EH (cell line): ENCODE results near the gene TMEM176B.
"Not testable (repeated sequence)": the region's sequence is repeated elsewhere in the genome, so short reads cannot be mapped to it uniquely, and the experiment has no call there.

Experiments used
- DNase-seq: peaks from one replicate; pipeline ENCODE4 v3.0.0-alpha.2; 2015; ENCODE audit warnings: low read depth

Gene TMEM176B

DNA sequence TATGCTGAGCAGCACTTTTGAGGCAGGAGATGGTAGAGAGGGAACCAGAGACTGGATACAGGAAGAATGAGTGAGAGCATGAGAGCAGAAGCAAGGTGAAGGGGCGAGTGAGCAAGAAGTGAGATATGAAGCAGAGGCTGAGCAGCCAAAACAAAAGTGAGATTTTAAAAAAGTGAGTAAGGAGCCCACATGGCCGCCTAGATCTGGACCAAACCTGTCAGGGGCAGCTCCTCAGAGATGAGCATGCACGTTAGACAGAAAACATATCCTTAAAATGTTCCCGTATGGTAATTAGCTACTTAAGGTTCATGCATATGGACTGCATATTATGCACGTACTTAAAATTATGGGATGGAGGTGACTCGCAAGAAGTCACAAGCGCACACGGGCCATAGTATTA is 22.9 kb upstream of the TMEM176B start:
- no peak for DNase-seq

DNA sequence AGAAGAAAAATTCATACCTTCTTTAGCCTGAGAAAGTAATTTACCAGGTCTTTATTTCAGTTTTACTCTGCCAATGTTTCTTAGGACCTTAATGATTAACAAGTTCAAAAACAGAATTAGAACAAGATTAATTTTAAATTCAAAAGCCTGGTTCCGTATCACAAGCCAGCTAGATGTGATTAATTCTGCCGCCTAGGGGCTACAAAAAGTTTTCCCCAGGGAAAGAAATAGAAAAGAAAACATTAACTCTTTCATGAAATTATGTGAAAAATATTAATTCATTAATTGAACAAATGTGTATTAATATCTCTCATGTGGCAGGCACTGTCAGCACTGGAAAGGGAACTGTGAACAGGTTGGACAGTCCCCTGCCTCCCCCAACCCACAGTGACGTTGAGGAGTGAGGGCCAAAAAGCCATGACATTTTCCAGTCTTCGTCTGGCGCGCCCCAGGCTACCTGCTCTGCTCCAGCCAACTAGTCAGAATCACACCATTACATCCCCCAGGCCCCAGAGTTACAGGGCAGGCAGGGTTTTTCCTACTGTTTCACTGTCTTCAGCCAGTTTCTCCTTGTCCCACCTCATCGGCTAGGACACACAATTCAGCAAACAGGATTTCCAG is 20.5 kb upstream of the TMEM176B start:
- no peak for DNase-seq

DNA sequence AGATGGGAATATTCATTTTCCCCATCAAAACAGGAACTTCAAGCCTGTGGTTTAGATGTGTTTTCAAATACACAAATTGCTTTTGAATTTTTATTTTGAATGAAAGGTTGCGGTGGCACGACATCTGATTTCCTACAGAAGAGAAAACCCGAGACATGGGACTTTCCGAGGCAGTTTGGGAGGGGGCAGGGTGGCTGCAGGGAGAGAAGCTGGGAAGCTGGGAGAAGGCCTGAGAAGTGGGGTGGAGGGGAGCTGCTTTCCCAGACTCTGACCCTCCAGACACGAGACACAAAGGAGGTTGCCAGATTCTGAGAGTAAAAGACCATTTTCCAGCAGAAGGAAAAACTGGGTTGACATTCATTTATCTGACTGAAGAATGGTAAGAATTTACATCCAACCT is 20.0 kb upstream of the TMEM176B start:
- no peak for DNase-seq

DNA sequence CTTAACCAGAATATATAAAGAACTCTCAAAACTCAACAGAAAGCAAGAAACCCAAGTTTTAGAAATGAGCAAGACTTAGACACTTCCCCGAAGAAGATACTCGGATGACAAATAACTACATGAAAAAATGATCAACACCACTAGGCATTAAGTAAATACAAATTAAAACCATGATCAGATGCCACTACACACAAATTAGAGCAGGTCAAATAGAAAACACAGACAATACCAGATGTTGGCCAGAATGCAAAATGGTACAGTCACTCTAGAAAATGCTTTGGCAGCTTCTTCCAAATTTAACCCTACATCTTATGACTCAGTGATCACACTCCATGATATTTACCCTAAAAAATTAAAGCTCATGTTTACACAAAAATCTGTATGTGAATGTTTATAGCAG is 18.8 kb upstream of the TMEM176B start:
- no peak for DNase-seq

DNA sequence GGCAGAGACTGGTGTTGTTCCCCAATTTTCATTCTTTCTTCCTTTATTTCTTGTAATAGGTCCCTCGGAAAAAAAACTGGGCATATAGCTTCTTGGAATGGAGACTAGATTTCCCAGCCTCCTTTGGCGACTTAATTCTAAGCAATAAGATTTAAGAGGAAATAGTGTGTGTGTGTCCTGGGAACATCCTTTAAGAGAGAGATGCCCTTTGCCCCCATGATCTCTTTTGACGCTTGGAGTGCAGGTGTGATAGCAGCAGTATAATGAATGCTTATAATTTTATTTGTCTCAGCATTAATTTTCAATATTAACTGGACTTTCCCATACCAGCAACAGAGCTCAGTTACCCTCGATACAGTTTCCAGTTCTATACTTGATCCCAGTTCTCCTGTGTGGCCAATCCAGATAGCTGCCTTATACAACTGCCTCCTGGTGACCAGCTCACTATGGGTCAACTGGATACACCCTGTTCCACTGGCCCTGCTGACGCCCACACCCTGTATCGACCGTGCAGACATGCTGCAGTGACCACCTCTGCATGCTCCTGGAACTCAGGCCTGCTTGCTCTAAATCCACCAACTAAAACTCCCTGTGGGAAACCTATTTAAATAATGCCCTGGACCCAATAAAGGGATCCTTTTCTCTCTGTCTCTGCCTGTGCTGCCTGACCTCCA is 14.3 kb upstream of the TMEM176B start:
- DNase-seq: no peak

DNA sequence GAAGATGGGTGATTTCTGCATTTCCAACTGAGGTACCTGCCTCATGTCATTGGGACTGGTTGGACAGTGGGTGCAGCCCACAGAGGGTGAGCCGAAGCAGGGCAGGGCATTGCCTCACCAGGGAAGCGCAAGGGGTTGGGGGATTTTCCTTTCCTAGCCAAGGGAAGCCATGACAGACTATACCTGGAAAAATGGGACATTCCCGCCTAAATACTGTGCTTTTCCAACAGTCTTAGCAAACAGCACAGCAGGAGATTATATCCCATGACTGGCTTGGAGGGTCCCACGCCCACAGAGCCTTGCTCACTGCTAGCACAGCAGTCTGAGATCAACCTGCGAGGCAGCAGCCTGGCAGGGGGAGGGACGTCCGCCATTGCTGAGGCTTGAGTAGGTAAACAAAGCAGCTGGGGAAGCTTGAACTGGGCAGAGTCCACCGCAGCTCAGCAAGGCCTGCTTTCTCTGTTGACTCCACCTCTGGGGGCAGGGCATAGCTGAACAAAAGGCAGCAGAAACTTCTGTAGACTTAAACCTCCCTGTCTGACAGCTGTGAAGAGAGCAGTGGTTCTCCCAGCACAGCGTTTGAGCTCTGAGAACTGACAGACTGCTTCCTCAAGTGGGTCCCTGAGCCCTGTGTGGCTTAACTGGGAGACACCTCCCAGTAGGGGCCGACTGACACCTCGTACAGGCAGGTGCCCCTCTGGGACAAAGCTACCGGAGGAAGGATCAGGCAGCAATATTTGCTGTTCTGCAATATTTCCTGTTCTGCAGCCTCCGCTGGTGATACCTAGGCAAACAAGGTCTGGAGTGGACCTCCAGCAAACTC is 7.7 kb upstream of the TMEM176B start:
- DNase-seq: not testable (repeated sequence)

DNA sequence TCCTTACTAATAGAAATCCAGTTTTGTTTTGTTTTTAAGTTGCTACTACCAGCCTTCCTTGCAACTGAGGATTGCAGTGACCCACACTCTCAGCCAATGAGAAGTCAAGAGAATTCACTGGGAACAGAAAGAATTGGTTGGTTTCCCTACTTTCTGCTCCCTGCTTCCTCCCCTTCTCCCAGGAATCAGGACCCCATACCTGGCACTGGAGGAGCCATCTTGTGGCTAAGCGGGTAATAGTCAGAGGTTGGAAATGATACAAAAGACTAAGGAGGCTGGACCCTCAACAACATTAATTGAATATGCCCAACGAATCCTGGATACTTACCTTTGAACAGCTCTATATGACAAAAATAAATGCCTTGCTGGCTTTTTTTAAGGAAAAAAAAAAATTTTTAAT is 6.7 kb upstream of the TMEM176B start:
- DNase-seq: no peak

DNA sequence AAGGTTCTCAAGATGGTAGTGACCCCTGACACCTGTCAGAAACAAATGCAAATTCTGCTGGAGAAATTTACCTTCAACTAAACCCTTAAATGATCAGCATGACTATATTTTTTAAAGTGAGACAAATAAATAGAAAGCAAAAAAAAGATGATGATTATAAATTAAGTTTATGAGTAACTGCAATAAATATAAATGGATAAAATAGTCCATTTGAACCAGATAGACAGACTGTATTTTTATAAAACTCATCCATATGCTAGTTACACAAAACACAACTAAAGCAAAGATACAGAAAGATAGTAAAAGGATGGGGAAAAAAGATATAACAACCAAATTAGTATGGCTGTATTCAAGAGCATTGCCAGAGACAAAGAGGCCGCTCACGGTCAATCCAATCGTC is 6.3 kb upstream of the TMEM176B start:
- DNase-seq: no peak

DNA sequence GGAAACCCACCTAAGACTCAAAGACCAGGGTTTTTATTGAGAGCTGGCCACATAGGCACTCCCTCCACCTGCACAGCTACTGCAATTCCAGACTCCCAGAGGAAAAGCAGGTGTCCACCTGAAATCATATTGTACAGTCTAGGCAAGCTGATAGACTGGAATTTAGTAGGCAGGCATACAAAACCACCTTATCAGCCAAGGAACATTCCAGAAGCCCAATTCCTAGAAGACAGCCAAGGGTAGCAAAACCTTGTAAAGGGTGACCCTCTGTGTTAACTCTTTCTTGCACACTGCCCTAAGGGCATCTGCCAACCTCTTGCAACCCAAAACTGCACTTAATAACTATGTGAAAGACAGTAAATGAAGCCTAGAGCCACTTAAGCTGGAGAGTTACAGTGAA is 5.7 kb upstream of the TMEM176B start:
- DNase-seq: no peak

DNA sequence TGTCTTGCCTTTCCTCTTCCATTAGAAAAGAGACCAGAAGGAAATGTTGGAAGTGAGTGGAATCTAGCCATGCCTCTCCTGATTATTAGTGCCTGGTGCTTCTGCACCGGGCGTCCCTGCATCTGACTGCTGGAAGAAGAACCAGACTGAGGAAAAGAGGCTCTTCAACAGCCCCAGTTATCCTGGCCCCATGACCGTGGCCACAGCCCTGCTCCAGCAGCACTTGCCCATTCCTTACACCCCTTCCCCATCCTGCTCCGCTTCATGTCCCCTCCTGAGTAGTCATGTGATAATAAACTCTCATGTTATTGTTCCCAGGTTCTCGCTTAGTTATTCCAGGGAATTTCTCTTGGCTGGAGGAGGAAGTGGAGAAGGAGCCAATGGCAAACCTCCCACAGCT is 4.6 kb upstream of the TMEM176B start:
- no peak for DNase-seq

DNA sequence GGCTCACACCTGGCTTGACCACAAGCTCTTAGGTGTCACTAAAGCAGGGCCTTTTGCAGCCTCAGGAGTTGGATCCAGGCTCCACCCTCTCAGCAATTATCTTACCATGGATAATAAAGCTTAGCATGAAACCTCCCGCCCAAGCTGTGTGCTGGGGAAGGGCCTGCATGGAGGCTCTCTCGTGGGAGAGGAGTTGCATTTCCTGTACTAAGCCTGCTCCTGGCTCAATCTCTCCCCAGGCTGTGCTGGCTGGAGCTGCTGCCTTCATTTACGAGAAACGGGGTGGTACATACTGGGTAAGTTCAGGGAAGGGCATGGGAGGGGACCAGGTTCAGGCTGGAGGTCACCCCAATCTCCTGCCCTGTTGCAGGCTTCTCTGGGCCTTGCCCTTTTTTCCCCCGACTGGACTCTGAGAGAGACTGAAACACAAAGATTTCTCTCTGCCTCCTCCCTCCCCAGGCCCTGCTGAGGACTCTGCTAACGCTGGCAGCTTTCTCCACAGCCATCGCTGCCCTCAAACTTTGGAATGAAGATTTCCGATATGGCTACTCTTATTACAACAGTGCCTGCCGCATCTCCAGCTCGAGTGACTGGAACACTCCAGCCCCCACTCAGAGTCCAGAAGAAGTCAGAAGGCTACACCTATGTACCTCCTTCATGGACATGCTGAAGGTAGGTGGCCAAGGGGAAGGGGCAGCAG is 3.1 kb upstream of the TMEM176B start:
- DNase-seq: no peak

DNA sequence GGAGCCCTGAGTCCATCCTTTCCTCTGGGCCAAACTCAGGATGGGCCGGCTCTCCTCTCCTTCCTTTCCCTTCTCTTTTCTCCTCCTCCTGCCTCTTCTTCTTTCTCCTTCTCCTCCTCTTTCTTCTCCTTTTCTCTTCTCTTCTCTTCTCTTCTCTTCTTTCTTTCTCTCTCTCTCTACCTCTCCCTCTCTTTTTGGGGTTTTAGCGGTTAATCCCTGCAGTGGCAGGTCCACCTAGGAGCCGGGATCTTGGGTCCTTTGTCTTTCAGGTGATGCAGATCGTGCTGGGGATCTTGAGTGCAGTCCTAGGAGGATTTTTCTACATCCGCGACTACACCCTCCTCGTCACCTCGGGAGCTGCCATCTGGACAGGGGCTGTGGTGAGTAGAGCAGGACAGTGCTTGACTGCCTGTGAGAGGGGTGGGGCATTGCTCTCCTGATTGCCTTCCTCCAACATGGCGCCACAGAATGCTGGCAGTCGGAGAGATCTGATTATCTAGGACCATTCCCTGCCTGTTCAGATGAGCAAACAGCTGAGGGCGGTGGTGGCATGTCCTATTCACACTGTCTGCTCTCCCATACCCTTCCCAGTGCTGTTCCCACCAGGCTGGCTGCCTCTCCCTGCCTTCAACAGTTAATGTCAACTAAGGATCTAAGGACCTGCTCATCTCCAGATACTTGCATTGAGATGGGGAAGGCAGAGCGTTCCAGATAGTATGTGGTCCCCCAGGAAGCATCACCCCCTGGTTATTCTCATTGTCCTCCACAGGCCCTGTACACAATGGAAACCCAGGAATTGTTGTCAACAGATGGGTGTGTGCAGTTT is 2.0 kb upstream of the TMEM176B start:
- DNase-seq: no peak

DNA sequence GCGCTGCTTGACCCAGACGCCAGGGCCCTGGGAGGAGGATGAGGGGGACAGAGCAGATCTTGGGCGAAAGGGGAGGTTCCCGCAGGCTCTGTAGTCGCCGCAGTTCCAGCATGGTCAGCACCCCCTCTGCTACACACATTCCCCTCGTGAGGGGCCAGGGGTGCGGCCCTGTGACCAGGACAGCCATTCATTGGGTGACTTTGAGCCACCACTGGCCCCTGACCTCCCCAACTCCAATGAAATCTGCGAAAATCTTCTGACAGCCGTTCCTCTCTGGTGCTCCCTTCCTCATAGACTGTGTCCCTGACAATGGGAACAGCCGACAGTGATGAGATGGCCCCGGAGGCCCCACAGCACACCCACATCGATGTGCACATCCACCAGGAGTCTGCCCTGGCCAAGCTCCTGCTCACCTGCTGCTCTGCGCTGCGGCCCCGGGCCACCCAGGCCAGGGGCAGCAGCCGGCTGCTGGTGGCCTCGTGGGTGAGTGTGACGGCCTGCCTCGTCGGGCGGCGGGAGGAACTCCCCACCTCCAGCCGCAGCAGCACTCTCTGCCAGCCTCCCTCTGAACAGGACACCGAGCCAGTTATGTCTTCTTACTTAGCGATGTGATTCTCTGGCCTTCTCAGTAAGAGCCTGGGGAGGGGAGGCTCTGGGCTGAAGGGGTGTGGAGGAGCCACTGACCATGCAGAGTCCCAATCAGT is 1.2 kb upstream of the TMEM176B start:
- DNase-seq: no peak

DNA sequence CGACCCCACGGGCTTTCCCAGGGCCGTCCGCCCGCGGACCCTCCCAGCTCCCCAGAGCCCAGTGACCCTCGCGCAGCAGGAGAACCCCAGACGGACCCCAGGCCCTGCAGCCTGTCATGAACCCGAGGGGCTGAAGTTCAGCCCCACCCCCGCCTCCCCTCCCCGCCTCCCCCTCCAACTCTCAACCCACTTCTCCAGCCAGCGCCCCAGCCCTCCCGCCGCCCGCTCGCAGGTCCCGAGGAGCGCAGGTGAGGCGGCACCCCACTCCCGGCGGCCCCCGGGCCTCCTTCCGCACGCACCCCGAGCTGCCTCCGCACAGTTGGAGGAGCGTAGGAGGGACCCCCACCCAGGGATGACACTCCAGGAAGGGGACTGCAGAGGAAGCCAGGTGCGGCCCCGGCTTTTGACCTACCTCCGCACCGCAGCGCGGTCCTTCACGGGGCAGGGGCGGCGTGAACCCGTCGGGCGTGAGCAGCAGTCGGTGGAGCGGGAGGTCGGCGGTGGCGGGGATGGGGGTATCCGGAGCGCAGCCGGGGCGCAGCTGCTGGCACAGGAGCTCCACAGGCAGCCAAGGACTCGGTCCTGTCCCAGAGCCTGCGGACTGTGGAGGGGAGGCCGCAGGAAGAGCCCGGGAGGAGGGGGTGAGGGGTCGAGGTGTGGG is 547 bp upstream of the TMEM176B start, which contains the start of gene TMEM176A:
Gene TMEM176A, plus strand, starts transcription at position 189 of the 661 bp plus-strand sequence. CDS start 782 bp downstream, outside the sequence.
- no peak for DNase-seq

DNA sequence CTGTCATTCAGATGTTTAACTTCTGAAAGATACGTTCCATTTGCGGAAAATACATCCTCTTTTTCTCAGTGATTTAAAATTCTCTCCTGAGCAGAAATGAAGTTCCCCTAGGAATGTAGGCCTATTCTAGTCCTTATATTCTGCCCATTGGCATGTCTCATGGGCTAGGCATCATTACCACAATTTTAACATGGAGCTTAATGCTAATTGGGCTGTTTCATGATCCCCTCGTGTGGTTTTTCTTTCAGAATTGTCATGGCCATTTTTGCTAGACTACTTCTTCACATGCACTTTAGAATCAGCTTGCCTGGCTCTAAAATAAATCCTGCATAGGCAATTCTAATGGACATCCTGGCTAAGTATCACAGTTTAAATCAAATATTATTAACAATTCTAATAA is 1.0 kb downstream of the TMEM176B start:
- no peak for DNase-seq

DNA sequence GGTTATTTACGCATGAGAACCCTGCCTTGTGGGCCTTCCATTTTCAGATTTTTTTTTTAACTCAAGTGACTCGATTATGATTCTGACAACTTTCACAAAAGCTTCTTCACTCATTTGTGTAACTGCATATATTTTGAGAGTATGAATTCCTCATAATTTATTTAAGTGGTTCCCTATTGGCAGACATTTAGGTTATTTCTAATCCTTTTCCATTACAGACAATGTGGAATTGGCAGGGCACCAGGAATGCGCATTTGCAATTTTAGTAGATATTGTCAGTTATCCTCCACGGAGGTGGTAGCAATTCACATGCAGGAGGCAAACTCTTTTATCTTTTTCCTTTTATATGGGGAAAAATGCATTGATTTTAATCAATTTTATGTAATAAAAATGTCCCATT is 2.5 kb downstream of the TMEM176B start:
- no peak for DNase-seq

DNA sequence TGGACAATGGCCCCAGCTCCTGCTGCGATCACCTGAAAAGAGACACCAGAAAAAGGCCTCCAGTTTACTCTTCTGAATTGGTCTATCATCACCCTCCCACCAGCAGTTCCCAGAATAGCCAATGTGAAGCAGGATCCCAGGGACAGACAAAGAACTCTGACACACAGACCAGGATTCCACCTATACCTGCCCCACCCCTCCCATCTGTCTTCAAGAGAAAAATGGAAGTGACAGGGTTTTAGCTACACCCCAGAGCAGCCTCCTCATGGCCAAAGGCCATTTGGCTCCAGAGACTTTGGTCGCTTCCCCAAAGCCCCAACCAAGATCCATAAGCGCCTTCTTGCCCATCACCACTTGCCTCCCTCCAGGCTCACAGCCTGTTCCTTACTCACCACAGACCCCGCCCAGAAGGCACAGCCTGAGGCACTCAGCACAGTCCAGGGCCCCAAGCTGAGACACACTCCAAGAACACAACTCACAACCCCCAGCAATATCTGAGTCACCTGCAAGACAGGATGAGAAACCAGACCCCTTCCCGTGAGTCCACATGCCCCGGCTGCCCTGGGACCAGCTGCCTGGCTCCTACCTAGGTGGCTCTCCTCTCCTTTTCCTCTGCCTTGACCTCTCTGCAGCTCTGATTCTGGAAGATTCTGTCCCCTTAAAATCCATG is 6.5 kb downstream of the TMEM176B start:
- no peak for DNase-seq

DNA sequence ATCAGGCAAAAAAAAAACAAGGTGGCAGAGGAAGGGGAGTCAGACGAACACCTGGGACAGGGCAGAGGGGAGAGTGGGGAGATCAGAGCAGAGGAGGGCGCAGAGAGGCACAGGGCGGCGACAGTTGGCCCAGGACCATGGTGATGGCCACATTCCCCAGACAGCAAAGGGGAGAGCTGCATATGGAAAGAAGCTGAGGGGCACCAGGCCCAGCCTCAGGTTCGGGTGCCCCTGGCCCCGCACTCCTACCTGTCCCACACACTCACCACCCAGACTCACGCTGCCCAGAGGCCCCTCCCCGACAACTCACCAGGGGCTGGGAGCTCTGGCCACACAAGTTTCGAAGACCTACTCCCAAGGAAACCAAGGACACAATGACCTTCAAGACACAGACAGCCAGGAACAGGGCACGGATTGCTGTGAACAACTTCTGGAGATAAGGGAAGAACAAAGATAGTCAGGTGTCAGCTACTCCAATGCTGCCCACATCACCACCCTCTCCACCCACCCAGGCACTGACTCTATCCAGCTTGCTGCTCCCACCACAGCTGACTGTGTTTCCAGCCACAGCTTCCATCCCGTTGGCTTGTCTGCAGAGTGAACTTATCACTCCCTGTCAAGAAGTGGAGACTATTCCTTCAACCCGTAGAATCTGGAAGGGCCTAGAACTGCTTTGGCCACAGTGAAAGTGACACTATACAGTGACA is 8.3 kb downstream of the TMEM176B start:
- DNase-seq: no peak

DNA sequence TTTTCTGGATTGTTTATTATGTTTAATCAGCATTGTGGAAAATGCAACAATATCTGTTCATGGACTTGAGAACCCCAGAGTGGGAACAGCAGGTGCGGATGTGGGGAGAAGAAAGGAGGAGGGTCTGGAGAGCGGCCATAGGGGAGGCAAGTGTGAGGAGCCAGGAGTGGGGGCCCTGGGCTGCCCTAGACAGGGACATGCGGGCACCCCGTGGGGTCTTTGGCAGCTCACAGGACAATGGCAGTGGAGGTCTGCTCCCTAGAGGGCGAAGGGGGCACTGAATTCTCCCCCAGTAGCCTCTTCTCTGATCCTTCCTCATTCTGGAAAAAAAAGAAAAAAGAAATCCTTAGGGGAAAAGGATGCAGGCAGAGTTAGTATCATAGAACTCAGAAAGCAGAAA is 8.9 kb downstream of the TMEM176B start:
- no peak for DNase-seq
